ENCODE results near the gene NFIC. TPM values are rescaled to one million over a fixed set of nuclear protein-coding genes. Genes with fewer than 3 reads are reported as not detected.
"Not testable (repeated sequence)": the region's sequence is repeated elsewhere in the genome, so short reads cannot be mapped to it uniquely, and the experiment has no call there.

Gene NFIC
- total RNA-seq, 1 experiment from 2014 or later = 8.0 TPM

DNA sequence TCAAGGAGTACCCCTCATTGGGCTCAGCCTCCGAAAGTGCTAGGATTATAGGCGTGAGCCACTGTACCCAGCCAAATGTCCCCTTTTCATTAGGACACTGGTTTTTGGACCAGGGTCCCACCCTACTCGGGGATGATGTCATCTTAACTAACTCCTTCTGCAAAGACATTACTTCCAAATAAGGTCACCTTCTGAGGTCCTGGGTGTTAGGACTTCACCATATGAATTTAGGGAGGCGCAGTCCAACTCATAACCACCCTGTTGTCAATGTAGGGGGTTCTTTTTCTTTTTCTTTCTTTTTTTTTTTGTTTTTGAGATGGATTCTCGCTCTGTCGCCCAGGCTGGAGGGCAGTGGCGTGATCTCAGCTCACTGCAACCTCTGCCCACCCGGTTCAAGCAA lies 32.7 kb upstream of the NFIC start:
- Mint-ChIP-seq H3K36me3 (ENCODE audit: insufficient read depth in 1 of 3, low read depth in 3 of 3) (no peaks in the 10 kb centered on the region), H3K4me1 (no peaks in the 10 kb centered on the region), H3K27ac (no peak overlapping the region; a peak in 1 of 7 replicates), H3K27me3 (ENCODE audit: low read depth) (peaks cover 62% of the 10 kb centered on the region), H3K4me3 (no peak overlapping the region), H3K9me3 (no peaks in the 10 kb centered on the region; a peak in 1 of 5 replicates)
- no peak overlapping the region for H2BK15ac ChIP-seq (ENCODE audit: low read depth, low read length)
- H2BK120ac ChIP-seq (ENCODE audit: low read depth, low read length, poor library complexity, severe bottlenecking) = no peak overlapping the region
- H3K9me3 ChIP-seq (ENCODE audit: control insufficient read depth, low read depth, low read length) = no peaks in the 10 kb centered on the region
- no peaks in the 10 kb centered on the region for H4K20me1 ChIP-seq (ENCODE audit: control insufficient read depth, insufficient read depth, insufficient read length)
- H2BK5ac ChIP-seq (ENCODE audit: insufficient read length, low read length) = no peak overlapping the region
- no peaks in the 10 kb centered on the region for H3K4me1 ChIP-seq (ENCODE audit: insufficient read depth, low read length)
- no peaks in the 10 kb centered on the region; the same call in 1 of the 2 replicates for H3K27me3 ChIP-seq (ENCODE audit: insufficient read depth, low read length)
- no peaks in the 10 kb centered on the region for H3K79me2 ChIP-seq (ENCODE audit: insufficient read depth, low read length)
- H3K27ac ChIP-seq (ENCODE audit: insufficient read length, low read depth, low read length) = no peak overlapping the region
- H3T11ph ChIP-seq (ENCODE audit: low read length) = no peak overlapping the region
- H2BK20ac ChIP-seq (ENCODE audit: low read depth, low read length, poor library complexity, severe bottlenecking) = no peak overlapping the region
- DNase-seq = no peak
- H2BK12ac ChIP-seq (ENCODE audit: insufficient read length, low read depth, low read length) = no peak overlapping the region
- H4K8ac ChIP-seq (replicated peaks; ENCODE audit: insufficient read length, low read depth, low read length) = no peak overlapping the region
- H4K91ac ChIP-seq (ENCODE audit: insufficient read length, low read depth, low read length) = no peak overlapping the region
- H2AFZ ChIP-seq (ENCODE audit: low read length) = no peak overlapping the region
- no peak overlapping the region for H3K4me2 ChIP-seq (ENCODE audit: insufficient read depth, insufficient read length, low read length)
- H3K23me2 ChIP-seq (ENCODE audit: insufficient read length, low read depth, low read length, poor library complexity, severe bottlenecking) = no peaks in the 10 kb centered on the region
- H3K14ac ChIP-seq (ENCODE audit: insufficient read depth, low read length) = no peak overlapping the region
- no peak overlapping the region for H4K5ac ChIP-seq (ENCODE audit: insufficient read length, low read depth, low read length)
- no peak overlapping the region for H3K9ac ChIP-seq (ENCODE audit: extremely low read depth, insufficient read length, low read length)
- H3K23ac ChIP-seq (ENCODE audit: insufficient read length, low read depth, low read length) = no peak overlapping the region
- H3K18ac ChIP-seq (ENCODE audit: insufficient read length, low read depth, low read length) = no peak overlapping the region
- H3K56ac ChIP-seq (ENCODE audit: insufficient read length, low read depth, low read length) = no peak overlapping the region
- no peak overlapping the region for H2AK5ac ChIP-seq (ENCODE audit: insufficient read length, low read length)
- no peak overlapping the region for H3K4ac ChIP-seq (ENCODE audit: low read depth, low read length)
- H3K79me1 ChIP-seq (ENCODE audit: insufficient read depth, low read depth, low read length, poor library complexity, severe bottlenecking) = no peaks in the 10 kb centered on the region
- TF ChIP-seq, protein P1, sequence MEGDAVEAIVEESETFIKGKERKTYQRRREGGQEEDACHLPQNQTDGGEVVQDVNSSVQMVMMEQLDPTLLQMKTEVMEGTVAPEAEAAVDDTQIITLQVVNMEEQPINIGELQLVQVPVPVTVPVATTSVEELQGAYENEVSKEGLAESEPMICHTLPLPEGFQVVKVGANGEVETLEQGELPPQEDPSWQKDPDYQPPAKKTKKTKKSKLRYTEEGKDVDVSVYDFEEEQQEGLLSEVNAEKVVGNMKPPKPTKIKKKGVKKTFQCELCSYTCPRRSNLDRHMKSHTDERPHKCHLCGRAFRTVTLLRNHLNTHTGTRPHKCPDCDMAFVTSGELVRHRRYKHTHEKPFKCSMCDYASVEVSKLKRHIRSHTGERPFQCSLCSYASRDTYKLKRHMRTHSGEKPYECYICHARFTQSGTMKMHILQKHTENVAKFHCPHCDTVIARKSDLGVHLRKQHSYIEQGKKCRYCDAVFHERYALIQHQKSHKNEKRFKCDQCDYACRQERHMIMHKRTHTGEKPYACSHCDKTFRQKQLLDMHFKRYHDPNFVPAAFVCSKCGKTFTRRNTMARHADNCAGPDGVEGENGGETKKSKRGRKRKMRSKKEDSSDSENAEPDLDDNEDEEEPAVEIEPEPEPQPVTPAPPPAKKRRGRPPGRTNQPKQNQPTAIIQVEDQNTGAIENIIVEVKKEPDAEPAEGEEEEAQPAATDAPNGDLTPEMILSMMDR (conservative IDR thresholded peaks at IDR 0.05) = no peak
- no CpG with 5 or more reads among the region's 8 CpGs for WGBS (ENCODE audit: extremely low coverage, insufficient read length, low lambda C conversion rate)

DNA sequence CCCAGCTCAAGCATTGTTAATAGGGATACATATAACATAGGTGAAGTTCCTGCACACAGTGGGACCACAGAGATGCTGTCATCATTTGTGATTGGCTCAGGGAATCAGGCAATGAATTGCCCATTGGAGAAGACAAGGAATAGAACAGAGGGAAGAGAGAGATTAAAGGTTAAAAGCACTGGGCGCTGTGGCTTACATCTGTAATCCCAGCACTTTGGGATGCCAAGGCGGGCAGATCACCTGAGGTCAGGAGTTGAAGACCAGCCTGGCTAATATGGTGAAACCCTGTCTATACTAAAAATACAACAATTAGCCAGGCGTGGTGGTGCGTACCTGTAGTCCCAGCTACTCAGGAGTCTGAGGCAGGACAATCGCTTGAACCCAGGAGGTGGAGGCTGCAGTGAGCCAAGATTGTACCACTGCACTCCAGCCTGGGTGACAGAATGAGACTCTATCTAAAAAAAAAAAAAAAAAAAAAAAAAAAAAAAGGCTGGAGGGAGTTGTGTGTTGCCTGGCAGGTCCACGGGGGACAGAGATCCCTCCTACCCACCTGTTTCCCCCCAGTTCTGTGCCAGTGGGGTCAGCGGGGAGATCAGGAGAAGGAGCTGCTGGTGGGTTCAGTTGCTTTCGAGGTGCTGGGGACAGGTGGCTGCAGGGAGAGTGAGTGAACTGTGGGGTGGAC lies 31.5 kb upstream of the NFIC start:
- H3K27me3 ChIP-seq (ENCODE audit: insufficient read depth, low read length); H2BK15ac ChIP-seq (ENCODE audit: low read depth, low read length); H2BK5ac ChIP-seq (ENCODE audit: insufficient read length, low read length); H3K23ac ChIP-seq (ENCODE audit: insufficient read length, low read depth, low read length); H3K27ac ChIP-seq (ENCODE audit: insufficient read length, low read depth, low read length); H3K4me2 ChIP-seq (ENCODE audit: insufficient read depth, insufficient read length, low read length); H2AFZ ChIP-seq (ENCODE audit: low read length); H3K9ac ChIP-seq (ENCODE audit: extremely low read depth, insufficient read length, low read length); H3K56ac ChIP-seq (ENCODE audit: insufficient read length, low read depth, low read length); H4K8ac ChIP-seq (replicated peaks; ENCODE audit: insufficient read length, low read depth, low read length); H4K5ac ChIP-seq (ENCODE audit: insufficient read length, low read depth, low read length); H3K27ac Mint-ChIP-seq; H4K20me1 ChIP-seq (ENCODE audit: control insufficient read depth, insufficient read depth, insufficient read length); H3K14ac ChIP-seq (ENCODE audit: insufficient read depth, low read length); H3K23me2 ChIP-seq (ENCODE audit: insufficient read length, low read depth, low read length, poor library complexity, severe bottlenecking); H3K9me3 Mint-ChIP-seq; H2BK20ac ChIP-seq (ENCODE audit: low read depth, low read length, poor library complexity, severe bottlenecking); H3K36me3 Mint-ChIP-seq (ENCODE audit: insufficient read depth in 1 of 3, low read depth in 3 of 3); H3K4me1 ChIP-seq (ENCODE audit: insufficient read depth, low read length); H3T11ph ChIP-seq (ENCODE audit: low read length); H3K4me1 Mint-ChIP-seq; DNase-seq; H3K9me3 ChIP-seq (ENCODE audit: control insufficient read depth, low read depth, low read length); H3K79me1 ChIP-seq (ENCODE audit: insufficient read depth, low read depth, low read length, poor library complexity, severe bottlenecking); H2BK12ac ChIP-seq (ENCODE audit: insufficient read length, low read depth, low read length); H2AK5ac ChIP-seq (ENCODE audit: insufficient read length, low read length); H3K4ac ChIP-seq (ENCODE audit: low read depth, low read length); H3K79me2 ChIP-seq (ENCODE audit: insufficient read depth, low read length); H2BK120ac ChIP-seq (ENCODE audit: low read depth, low read length, poor library complexity, severe bottlenecking); H3K4me3 Mint-ChIP-seq; H3K18ac ChIP-seq (ENCODE audit: insufficient read length, low read depth, low read length); H4K91ac ChIP-seq (ENCODE audit: insufficient read length, low read depth, low read length): not testable (repeated sequence)
- H3K27me3 Mint-ChIP-seq (ENCODE audit: low read depth) = peaks cover 62% of the 10 kb centered on the region
- WGBS (ENCODE audit: extremely low coverage, insufficient read length, low lambda C conversion rate) = no CpG with 5 or more reads among the region's 8 CpGs
